ENCODE results near the gene AUNIP.
"Not testable (repeated sequence)": the region's sequence is repeated elsewhere in the genome, so short reads cannot be mapped to it uniquely, and the experiment has no call there.

AUNIP gene

GRCh38 chr1:25869909-25870606 is 10.8 kb upstream of the AUNIP start:
- peak in 1 of 10 donors; percentile 77 for DNase-seq
- intact Hi-C loops (cut with DNase I): no loop called here

- intact Hi-C loops (cut with DNase I): no loop called here
- DNase-seq: peak in 1 of 10 donors; percentile 35
These were observed 8.1 kb upstream of the AUNIP start for GRCh38 chr1:25867210-25867991.

GRCh38 chr1:25866288-25866687 is 7.0 kb upstream of the AUNIP start:
- DNase-seq: no peak
- intact Hi-C loops (cut with DNase I): no loop called here

- peak in 1 of 10 donors; percentile 8 for DNase-seq
- intact Hi-C loops (cut with DNase I): no loop called here
These were observed 5.2 kb upstream of the AUNIP start for GRCh38 chr1:25864434-25864833.

GRCh38 chr1:25863486-25864262 is 4.4 kb upstream of the AUNIP start:
- intact Hi-C loops (cut with DNase I): no loop called here
- peak in 2 of 10 donors; percentile 39 to 84 for DNase-seq

GRCh38 chr1:25862785-25863485 is 3.7 kb upstream of the AUNIP start:
- intact Hi-C loops (cut with DNase I): no loop called here
- peak in 4 of 10 donors; percentile 32 to 91 (median 84) for DNase-seq

GRCh38 chr1:25861316-25862286 is 2.3 kb upstream of the AUNIP start:
- intact Hi-C loops (cut with DNase I): no loop called here
- peak in 2 of 10 donors; percentile 12 to 62 for DNase-seq

- intact Hi-C loops (cut with DNase I): no loop called here
- DNase-seq: no peak
These were observed 763 bp downstream of the AUNIP start for GRCh38 chr1:25858494-25858893.

- DNase-seq: no peak
- intact Hi-C loops (cut with DNase I): no loop called here
These were observed 2.4 kb downstream of the AUNIP start for GRCh38 chr1:25856856-25857255.

GRCh38 chr1:25854554-25854953 is 4.7 kb downstream of the AUNIP start:
- DNase-seq: no peak
- intact Hi-C loops (cut with DNase I): no loop called here

- intact Hi-C loops (cut with DNase I): no loop called here
- DNase-seq: no peak
These were observed 10.7 kb downstream of the AUNIP start for GRCh38 chr1:25848531-25848930.

- intact Hi-C loops (cut with DNase I): no loop called here
- no peak for DNase-seq
These were observed 11.3 kb downstream of the AUNIP start for GRCh38 chr1:25847929-25848328.

GRCh38 chr1:25845664-25846063 is 13.6 kb downstream of the AUNIP start:
- DNase-seq: no peak
- intact Hi-C loops (cut with DNase I): no loop called here

- DNase-seq: no peak
- intact Hi-C loops (cut with DNase I): no loop called here
These were observed 14.5 kb downstream of the AUNIP start for GRCh38 chr1:25844536-25845337.

- intact Hi-C loops (cut with DNase I): no loop called here
- DNase-seq: no peak
These were observed 15.8 kb downstream of the AUNIP start for GRCh38 chr1:25843483-25843882.

GRCh38 chr1:25839808-25840207 is 19.4 kb downstream of the AUNIP start:
- intact Hi-C loops (cut with DNase I); DNase-seq: not testable (repeated sequence)

- DNase-seq: no peak
- intact Hi-C loops (cut with DNase I): no loop called here
These were observed 21.9 kb downstream of the AUNIP start for GRCh38 chr1:25837262-25837875.

GRCh38 chr1:25836695-25837094 is 22.6 kb downstream of the AUNIP start:
- intact Hi-C loops (cut with DNase I): no loop called here
- DNase-seq: no peak
